HG03354 (cell line): ENCODE measurements around the gene AOC3.

Experiments used
- ATAC-seq: cut with Tn5 transposase; IDR thresholded peaks from one replicate; pipeline ENCODE4 v1.9.1; 2021; ENCODE audit warnings: mild to moderate bottlenecking; ENCODE audit not compliant: unreplicated experiment, poor library complexity, severe bottlenecking

AOC3 gene, protein sequence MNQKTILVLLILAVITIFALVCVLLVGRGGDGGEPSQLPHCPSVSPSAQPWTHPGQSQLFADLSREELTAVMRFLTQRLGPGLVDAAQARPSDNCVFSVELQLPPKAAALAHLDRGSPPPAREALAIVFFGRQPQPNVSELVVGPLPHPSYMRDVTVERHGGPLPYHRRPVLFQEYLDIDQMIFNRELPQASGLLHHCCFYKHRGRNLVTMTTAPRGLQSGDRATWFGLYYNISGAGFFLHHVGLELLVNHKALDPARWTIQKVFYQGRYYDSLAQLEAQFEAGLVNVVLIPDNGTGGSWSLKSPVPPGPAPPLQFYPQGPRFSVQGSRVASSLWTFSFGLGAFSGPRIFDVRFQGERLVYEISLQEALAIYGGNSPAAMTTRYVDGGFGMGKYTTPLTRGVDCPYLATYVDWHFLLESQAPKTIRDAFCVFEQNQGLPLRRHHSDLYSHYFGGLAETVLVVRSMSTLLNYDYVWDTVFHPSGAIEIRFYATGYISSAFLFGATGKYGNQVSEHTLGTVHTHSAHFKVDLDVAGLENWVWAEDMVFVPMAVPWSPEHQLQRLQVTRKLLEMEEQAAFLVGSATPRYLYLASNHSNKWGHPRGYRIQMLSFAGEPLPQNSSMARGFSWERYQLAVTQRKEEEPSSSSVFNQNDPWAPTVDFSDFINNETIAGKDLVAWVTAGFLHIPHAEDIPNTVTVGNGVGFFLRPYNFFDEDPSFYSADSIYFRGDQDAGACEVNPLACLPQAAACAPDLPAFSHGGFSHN

DNA sequence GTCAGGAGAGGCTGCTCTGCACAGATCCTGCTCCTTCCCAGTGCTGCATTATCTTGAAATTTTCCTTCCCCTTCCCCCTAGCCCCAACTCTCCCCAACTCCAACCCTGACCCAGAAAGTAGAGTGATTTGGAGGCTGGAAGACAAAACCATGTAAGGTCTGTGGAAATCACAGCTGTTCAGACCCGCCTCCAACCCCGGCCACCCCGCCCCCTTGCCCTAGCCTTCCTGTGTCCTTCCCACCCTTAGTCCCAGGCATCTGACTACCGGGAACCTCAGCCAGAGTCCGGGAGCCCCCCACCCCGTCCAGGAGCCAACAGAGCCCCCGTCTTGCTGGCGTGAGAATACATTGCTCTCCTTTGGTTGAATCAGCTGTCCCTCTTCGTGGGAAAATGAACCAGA is at the start of gene AOC3:
Gene AOC3 (plus strand): TSS at position 246 of the 400 bp plus-strand sequence. CDS start 145 bp downstream, at position 391.
- no peak for ATAC-seq

DNA sequence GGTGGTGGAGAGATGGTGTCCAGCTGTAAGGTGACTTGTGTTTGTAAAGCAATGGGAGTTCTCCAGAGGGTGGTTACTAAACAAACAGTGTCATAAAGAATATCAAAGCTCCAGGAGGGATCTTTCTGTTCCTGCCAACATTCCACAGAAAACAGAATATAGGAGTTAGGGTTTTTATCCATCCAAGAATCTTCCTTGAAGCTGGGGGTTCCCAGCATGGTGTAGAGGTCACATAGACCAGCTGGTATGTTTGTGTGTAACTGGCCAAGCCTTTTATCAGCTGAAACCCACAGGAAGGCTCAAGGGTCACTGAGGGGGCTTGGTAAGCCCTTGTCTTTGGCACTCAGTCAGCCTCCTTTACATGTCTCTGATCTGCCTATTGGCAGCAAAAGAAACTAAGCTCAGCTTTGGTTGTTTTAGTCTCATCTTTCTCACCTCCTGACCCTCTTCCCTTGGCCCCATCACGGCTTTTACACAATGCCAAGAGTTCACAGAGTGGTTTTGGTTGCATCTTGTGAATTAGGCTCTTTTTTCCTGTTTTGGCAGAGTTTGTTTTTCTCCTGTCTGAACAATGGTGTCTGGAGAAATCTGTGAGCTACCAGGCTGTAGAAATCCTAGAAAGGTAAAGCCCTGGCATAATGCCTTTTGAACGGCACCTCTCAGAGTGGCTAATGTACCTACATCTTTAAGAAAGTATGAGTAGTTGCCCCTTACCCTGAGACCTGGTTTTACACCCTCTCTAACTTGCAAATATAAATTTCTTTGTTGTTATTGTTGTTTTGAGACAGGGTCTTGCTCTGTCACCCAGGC is 47.7 kb upstream of the AOC3 start:
- ATAC-seq = no peak

- ATAC-seq = no peak
Measured at GRCh38 chr17:42804918-42805367, 46.1 kb upstream of the AOC3 start.

DNA sequence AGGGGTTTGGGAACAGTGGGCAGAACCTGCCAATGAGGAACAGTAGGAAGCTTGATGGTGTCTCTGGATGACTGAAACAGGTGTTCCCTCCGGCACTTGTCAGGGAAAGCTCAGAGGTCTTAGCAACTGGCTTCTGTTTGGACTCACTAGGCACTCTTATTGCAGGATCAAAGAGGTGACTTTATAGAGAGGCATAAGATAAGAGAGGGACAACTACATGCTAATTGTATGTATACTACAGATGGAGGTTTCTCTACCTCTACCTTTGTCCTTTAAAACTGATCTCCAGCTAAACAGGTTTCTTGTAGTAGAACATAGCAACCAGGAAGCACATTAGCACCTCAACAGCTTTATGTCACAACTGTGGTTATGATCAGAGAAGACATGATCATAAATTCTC is 44.8 kb upstream of the AOC3 start:
- no peak for ATAC-seq

- ATAC-seq = no peak
Measured at GRCh38 chr17:42809250-42809649, 41.7 kb upstream of the AOC3 start.

DNA sequence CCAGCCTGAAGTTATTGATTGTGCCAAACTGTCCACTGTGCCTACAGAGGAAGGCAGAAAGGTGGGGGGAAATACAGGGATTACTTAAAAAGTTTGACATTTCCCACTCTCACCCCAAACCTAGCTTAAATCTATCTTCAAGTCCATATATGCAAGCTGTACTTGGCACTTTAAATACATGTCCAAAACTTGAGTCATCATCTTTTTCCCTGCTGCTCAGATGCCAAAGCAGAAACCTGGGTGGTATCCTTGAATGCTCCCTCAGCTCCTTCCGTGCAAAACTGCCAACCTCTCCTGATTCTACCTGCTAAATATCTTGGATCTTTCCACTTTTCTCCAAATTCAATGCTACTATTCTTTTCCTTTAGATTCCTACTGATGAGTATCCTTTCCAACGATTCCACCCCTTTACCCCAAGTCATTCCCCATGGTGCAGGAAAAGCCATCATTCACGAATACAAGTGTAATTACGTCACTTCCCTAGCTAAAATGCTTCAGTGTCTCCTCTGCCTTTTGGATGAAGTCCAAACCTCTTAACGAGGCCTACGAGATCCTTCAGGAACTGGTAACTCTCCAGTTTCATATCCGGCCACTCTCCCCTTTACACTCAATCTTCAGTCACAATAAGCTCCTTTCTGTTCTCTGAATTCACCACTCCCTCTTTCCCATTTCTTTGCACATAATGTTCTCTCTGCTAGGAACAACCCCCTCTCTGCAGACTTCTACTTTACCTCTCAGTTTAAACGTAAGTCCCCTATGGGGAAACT is 36.2 kb upstream of the AOC3 start:
- no peak for ATAC-seq

DNA sequence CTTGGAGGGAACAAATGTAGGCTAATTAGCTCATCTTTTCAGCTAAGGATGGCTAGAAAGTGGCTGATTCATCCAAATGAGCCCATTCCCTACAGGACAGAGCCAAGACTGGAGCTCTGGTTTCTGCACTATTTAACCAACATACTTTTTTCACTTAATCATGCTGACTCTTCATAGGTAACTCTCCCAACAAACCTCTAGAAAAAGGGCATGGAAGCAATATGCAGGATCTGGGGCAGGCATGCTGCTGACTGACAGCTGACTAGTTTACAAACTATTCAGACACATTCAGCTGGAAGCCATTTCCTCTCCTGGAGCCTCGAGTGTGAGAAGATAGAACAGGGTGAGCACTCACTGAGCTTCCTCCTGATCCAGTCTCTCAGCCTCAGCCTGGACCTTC is 33.1 kb upstream of the AOC3 start:
- no peak for ATAC-seq

DNA sequence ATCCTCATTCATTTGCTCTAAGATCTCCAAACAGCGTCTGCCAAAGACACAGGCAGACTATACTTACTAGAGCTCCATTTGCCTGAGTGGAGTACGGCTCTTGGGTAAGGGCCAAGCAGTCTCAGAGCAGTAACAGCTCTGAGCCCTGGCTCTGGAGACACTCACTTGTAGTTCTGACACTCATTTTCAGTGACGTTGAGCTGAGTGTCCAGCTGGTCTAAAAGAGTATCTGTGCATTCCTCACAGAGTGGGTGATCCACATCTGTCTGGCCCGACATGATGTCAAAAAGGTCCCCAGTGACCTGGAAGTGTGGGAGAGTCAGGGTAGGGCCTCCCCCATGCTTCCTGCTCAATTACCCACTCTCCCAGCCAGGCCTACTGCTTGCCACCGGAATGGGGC is 32.6 kb upstream of the AOC3 start:
- ATAC-seq = no peak

DNA sequence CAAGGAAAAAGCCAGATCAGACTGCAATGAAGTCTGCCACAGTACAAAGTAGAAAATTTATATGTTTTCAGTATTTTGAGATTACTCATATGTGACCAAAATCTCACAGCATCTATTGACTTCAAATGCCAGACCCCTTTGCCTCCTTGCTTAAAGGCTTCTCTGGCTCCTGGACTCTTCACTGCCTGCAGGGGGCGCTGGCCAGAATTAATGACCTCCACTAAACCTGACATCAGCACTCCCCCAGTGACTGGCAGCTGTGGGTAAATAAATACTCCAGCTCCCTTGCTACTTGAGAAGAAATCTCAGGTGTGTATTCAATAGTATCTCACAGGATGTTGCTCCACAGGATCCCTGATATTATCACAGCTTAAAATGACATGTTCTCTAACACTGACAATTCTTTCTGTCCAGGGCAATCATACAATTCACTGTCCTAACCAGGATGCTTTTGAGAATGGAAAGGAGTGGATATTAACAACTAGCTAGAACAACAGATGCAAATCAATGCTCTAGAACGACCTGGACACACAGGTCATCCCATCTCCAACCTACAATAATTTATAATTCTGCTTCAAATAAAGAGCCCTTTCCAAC is 31.0 kb upstream of the AOC3 start:
- ATAC-seq = peak; percentile 41

- no peak for ATAC-seq
Measured at GRCh38 chr17:42821176-42821575, 29.8 kb upstream of the AOC3 start.

DNA sequence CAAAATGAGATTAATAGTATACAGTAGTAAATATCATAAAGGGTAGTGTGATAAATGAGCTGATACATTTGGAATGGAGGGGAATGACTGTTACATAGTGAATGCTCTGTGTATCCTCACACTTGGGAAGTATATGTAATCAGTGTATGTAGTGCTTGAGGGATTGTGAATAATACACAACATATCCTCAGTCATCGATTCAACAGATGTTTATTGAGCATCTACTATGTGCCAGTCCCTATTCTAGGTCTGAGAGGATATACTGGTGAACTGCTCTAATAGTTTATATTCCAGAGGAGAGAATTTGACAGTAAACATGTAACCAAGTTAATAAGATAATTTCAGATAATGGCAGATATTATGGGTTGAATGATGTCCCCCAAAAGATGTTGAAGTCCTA is 23.5 kb upstream of the AOC3 start:
- no peak for ATAC-seq

DNA sequence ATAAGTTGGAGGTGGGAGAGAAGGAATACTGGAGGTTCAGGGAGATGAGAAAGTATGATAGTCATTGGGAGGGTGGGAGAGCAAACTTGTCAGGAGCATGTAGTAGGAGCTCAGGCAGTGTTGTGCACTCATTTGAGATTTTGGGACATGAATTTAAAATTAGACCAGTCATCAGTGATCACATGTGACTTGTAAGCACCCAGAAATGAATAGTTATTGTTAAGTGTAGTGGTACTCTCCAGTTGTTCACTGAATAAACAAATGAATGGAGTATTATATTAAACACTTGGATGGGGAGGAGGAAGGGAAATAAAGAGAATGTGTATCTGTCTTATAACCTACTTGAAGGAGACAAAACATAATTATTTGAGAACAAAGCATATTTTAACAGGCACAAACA is 20.0 kb upstream of the AOC3 start:
- no peak for ATAC-seq

DNA sequence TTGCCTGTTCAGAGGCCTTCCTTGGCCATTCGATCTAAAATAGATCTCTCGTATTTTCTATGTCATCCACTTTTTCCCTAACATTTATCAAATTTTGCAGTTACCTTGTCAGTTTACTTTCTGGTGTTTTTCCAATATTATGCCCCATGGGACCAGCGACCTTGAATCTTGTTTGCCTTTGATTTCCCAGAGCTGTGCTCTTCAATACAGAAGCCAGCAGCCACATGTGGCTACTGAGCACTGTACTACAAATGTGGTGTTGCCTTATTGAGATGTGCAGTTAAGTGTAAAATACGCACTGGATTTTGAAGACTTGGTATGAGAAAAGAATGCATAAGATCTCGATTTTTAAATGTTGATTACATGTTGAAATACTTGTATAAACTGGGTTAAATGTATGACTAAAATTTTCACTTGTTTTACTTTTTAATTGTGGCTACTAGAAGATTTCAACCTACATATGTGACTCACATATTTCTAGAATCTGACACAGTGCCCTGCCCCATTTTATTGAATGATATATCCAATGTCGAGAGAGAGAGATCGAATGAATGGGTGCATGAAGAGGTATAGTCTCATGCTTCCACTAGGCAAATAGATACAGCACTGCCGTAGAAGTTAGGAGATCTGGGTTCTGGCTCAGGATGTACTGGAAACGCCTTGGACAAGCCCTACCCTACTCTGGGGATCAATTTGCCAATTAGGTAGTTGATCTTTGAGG is 18.6 kb upstream of the AOC3 start:
- ATAC-seq = peak; percentile 5

GRCh38 chr17:42832934-42833766 is 17.8 kb upstream of the AOC3 start, which contains the start of gene PSME3:
TSS of gene PSME3 (plus strand) at chr17:42833397. CDS start at chr17:42833632, 235 bp downstream.
- peak; percentile 90 for ATAC-seq

DNA sequence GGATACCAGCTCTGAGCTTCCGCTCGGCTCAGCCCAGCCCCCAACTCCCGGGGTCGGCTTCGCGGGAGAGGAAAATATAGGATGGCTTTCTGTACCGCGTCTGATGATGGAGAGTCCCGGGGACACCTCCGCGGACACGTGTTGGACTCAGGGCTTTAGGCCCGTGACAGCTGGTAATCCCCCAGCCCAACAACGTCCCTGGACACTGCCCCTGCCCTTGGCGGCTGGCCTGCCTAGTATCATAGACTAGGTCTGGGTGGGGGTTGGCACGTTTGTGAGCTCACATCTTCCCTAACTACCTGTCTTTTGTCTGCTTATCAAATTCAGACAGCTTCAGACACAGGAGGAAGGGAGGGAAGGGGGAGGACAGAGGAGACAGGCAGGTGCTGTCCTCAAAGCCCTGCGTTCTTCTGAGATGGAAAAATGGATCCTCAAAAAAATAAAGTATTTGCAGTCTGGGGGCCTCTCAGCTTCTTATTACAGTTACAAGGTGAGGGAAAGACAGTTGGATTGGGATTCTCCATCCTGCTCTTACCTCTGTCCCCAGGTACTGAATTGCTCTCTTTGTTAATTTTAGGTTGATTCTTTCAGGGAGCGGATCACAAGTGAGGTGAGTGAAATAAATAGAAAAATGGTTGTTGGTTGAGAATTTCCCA is 17.1 kb upstream of the AOC3 start:
- peak; percentile 22 for ATAC-seq

DNA sequence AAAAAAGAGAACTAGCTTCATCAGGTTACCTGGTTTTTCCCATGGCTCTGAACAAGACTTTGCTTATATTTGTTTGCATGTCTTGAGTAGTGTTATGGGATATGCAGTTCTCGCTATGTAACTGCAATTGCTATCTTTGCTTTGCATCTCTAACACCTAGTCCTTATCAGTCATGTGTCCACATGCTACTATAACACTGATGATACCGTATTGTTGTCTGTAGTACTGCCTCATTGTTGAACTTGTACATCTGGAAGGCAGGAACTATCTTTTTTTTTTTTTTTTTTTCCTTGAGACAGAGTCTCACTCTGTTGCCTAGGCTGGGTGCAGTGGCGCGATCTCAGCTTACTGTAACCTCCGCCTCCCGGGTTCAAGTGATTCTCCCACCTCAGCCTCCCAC is 15.3 kb upstream of the AOC3 start:
- ATAC-seq = no peak
